Bronchial epithelial cell (primary cell): ENCODE data around the gene DPF3. TPM values are rescaled to one million over a fixed set of nuclear protein-coding genes. Genes with fewer than 3 reads are reported as not detected.
A peak's percentile ranks its signal among the peaks of the same experiment; 100 is the strongest.

ENCODE experiments used
- DNase-seq: peaks from one replicate; pipeline ENCODE4 v3.0.0-alpha.2; 2010; ENCODE audit warnings: low read depth
- FAIRE-seq: peaks from 2 replicates; lab custom pipeline; 2011; peaks lifted over from hg19 to GRCh38; lab: Jason Lieb, UNC
- H3K27me3 ChIP-seq: 2 replicates; pipeline ENCODE4 v1.5.1; 2011; ENCODE audit warnings: low read length; ENCODE audit not compliant: control insufficient read depth, insufficient read depth
- H3K36me3 ChIP-seq: 2 replicates; pipeline ENCODE4 v1.5.1; 2011; ENCODE audit warnings: low read length; ENCODE audit not compliant: control insufficient read depth, insufficient read depth
- H3K4me3 ChIP-seq: 2 replicates; pipeline ENCODE4 v1.5.1; 2011; ENCODE audit warnings: mild to moderate bottlenecking, low read depth, low read length, control low read depth
- total RNA-seq: library from RNA; depleted of rRNA; stranded (reverse); fragments of >200 nt; gene quantifications from 2 replicates; pipeline ENCODE4 v1.2.1, GENCODE V29; 2014
- TF ChIP-seq, protein P1 (sequence below): IDR thresholded peaks from 2 replicates; pipeline ENCODE4 v1.5.1; 2011; ENCODE audit warnings: mild to moderate bottlenecking, moderate library complexity, low read length, control low read depth, inconsistent platforms; ENCODE audit not compliant: insufficient read depth, severe bottlenecking

Gene DPF3
- total RNA-seq, 1 donor from 2014 or later: not detected

DNA sequence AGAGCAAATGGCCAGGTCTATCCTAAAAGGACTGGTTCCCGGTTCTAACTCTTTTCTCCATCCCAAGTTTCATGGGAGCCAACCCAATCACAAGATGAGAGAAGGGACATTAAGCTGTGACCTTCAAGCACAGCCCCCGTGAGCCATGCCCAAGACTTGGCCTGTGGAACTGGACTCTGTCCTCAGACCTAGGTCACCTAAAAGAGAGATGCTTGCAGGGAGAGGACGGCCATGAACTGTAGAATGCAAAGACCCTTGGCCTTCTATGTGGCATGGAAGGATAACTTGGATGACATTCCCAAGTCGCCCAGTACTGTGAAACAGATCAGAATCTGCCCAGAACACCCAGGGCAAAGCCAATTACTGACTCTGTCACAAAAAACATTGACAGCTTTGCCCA, 263.5 kb downstream of the DPF3 start:
- TF ChIP-seq, protein P1, sequence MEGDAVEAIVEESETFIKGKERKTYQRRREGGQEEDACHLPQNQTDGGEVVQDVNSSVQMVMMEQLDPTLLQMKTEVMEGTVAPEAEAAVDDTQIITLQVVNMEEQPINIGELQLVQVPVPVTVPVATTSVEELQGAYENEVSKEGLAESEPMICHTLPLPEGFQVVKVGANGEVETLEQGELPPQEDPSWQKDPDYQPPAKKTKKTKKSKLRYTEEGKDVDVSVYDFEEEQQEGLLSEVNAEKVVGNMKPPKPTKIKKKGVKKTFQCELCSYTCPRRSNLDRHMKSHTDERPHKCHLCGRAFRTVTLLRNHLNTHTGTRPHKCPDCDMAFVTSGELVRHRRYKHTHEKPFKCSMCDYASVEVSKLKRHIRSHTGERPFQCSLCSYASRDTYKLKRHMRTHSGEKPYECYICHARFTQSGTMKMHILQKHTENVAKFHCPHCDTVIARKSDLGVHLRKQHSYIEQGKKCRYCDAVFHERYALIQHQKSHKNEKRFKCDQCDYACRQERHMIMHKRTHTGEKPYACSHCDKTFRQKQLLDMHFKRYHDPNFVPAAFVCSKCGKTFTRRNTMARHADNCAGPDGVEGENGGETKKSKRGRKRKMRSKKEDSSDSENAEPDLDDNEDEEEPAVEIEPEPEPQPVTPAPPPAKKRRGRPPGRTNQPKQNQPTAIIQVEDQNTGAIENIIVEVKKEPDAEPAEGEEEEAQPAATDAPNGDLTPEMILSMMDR: no peak
- Histone ChIP-seq H3K4me3 (no peak overlapping the region), H3K36me3 (no peaks in the 10 kb centered on the region), H3K27me3 (no peaks in the 10 kb centered on the region)
- DNase-seq (no peak), FAIRE-seq (no peak)

DNA sequence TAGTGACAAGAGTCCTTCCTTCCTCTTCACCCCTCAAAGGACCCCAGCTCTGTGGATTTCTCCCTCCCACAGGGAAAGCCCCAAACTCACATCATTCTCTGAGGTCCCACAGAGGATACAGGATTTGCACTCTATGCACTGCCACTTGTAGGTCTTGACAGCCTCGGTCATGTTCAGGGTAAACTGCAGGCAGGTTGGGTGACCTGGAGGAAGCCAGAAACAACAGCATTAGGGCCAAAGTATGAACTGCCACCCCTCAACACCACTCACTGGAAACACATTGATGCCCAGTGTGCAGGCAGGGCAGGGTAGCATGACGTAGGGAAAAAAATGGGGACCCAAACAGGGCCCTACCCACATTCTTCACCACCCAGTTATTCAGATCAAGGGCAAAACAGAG, 264.4 kb downstream of the DPF3 start:
- no peaks in the 10 kb centered on the region for H3K36me3 ChIP-seq
- DNase-seq (no peak), FAIRE-seq (peak; percentile 52)
- H3K27me3 ChIP-seq: no peaks in the 10 kb centered on the region
- H3K4me3 ChIP-seq: no peak overlapping the region
- TF ChIP-seq, protein P1: no peak

DNA sequence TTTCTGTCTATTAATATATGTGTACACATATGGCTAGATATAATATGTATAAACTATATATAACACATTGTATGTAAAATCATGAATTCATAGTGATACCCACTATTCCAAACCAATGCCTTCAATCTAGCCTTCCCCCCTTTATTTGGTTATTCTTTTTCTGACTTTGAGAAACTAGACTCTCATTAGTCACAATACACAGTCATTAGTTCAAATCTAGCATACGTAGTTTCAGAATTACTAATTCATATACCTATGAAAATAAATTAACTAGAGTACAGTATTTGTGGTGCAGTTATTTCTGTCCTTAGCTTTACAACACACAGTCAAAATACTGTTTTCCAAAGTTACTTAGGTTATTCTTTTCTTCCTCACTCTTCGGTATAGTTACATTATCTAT, 268.2 kb downstream of the DPF3 start:
- FAIRE-seq (no peak), DNase-seq (no peak)
- H3K27me3 ChIP-seq: no peaks in the 10 kb centered on the region
- no peak overlapping the region for H3K4me3 ChIP-seq
- TF ChIP-seq, protein P1: no peak
- H3K36me3 ChIP-seq: no peaks in the 10 kb centered on the region

DNA sequence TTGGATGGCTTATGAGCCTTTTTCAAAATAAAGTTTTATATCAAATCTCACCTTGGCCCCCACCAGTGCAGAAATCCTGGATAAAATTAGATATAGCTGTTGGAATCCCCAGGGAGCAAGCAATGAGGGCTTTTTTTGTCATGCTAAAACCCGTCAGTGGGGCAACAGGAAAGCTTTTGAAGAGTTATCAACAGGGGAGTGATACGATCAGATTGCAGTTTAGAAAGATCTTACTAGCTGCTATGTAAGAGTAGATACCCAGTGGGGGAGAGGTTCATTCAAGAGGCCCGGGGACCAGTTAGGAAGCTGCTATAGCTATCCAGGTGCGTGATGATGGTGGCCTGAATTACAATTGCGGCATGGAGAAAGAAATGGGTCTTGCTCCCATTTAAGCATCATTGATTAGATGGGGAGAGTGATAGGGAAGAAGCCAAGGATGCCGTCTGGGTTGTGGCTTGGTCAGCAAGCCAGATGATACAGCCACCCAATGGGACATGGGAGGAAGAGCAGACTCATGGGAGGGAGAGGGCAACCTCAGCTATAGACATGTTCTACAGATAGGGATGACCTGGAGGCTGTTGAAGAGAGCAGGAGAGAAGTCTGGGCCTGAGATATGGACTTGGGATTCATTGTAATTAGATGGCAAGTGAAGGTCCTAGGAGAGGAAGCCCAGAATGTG, 272.4 kb downstream of the DPF3 start:
- TF ChIP-seq, protein P1: no peak
- Histone ChIP-seq H3K4me3 (no peak overlapping the region), H3K27me3 (no peaks in the 10 kb centered on the region), H3K36me3 (no peaks in the 10 kb centered on the region)
- FAIRE-seq (no peak), DNase-seq (no peak)

DNA sequence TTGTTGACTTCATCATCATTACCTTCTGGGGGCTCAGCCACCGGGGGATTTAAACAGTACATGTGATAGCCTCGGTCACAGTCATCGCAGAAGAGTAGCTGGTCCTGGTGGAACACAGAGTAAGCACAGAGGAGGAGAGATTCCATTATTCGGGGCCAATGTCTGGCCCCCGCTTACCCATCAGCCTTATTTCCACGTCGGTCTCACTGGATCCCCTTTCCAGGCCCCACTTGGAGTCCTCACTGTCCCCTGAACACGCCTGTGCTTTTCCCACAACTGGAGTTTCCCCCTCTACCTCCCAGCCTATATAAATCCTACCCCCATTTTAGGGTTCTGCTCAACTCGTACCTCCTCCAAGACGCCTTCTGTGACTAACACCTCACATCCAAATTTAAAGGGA, 274.0 kb downstream of the DPF3 start:
- TF ChIP-seq, protein P1: no peak
- no peak for DNase-seq
- no peak for FAIRE-seq
- Histone ChIP-seq H3K4me3 (no peak overlapping the region), H3K27me3 (no peaks in the 10 kb centered on the region), H3K36me3 (no peaks in the 10 kb centered on the region)

DNA sequence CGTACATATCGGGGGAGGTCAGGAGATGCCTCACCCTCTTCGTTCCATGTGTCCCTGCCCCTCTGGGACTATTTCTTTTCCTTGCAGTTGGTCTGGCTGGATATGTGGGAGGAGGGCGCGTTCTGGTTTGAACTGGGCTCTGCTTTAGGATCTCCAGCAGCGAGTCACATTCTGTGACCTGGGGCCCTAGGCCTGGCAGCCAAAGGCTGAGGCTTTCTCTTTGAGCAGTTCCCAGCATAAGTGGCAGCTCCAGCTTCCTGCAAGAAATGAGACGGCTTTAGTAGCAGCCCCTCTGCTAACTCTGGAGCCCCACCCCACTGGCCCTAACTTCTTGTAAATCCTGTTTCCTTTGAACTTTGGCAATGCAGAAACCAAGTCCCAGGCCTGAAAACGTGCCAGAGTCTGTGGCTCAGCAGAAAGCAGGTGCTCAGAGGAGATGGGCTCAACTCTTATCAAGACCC, 274.8 kb downstream of the DPF3 start:
- Histone ChIP-seq H3K27me3 (no peaks in the 10 kb centered on the region), H3K4me3 (no peak overlapping the region), H3K36me3 (no peaks in the 10 kb centered on the region)
- DNase-seq (no peak), FAIRE-seq (no peak)
- TF ChIP-seq, protein P1: no peak
